ENCODE measurements around the gene MMP20.

DNA sequence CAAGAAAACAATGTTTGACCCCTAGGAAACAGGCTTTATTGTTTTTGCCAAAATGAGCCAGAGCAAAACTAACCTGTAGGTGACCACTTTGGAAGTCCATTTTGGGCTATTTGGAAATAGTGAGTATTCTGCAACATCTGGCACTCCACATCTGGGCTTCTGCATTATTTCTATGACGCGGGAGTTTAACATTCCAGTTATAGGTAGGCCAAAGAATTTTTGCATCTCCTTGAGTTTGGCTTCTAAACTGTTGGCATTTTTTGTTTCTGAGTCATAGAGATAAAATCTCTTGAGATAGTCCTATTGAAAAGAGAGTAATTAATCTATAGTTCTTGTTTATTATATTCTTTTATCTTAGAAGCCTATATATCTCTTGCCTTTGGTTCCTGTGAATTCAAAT is 97.4 kb downstream of the MMP20 start:
- TF ChIP-seq, protein P1, sequence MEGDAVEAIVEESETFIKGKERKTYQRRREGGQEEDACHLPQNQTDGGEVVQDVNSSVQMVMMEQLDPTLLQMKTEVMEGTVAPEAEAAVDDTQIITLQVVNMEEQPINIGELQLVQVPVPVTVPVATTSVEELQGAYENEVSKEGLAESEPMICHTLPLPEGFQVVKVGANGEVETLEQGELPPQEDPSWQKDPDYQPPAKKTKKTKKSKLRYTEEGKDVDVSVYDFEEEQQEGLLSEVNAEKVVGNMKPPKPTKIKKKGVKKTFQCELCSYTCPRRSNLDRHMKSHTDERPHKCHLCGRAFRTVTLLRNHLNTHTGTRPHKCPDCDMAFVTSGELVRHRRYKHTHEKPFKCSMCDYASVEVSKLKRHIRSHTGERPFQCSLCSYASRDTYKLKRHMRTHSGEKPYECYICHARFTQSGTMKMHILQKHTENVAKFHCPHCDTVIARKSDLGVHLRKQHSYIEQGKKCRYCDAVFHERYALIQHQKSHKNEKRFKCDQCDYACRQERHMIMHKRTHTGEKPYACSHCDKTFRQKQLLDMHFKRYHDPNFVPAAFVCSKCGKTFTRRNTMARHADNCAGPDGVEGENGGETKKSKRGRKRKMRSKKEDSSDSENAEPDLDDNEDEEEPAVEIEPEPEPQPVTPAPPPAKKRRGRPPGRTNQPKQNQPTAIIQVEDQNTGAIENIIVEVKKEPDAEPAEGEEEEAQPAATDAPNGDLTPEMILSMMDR (IDR thresholded peaks at IDR 0.05), result no peak
- no peak for TF ChIP-seq POLR2A (IDR thresholded peaks at IDR 0.05)
